H1 (cell line): Measurements from ENCODE around the gene PIGM. TPM values are rescaled to one million over a fixed set of nuclear protein-coding genes. Genes with fewer than 3 reads are reported as not detected.
A peak's percentile ranks its signal among the peaks of the same experiment; 100 is the strongest.

Experiments used
- CTCF ChIA-PET: fragments of 300-600 bp; sonication (Branson Sonifier 250); formaldehyde crosslinking; loops from one replicate; lab custom pipeline; 2021; ENCODE audit not compliant: partially characterized antibody; lab: Charles Lee
- POLR2A ChIA-PET: fragments of 300-600 bp; sonication (Branson Sonifier 250); formaldehyde crosslinking; loops from one replicate; lab custom pipeline; 2021; ENCODE audit warnings: inconsistent platforms; ENCODE audit not compliant: partially characterized antibody; lab: Charles Lee
- DNase-seq, 2 experiments: peaks; one replicate each; pipeline versions ENCODE4 v3.0.0 to v3.0.0-alpha.2; 2010 to 2022; ENCODE audit warnings: low spot score in 2 of 2, low read depth in 1 of 2, mixed read lengths in 1 of 2
- FAIRE-seq: peaks from 2 replicates; lab custom pipeline; 2011; peaks lifted over from hg19 to GRCh38; lab: Jason Lieb, UNC
- H2AFZ ChIP-seq: 2 replicates; pipeline ENCODE4 v1.8.1; 2012; ENCODE audit warnings: low read length, inconsistent platforms
- H2AK5ac ChIP-seq: 2 replicates; pipeline ENCODE4 v1.6.1; 2013; ENCODE audit warnings: low read depth, low read length
- H2BK120ac ChIP-seq: replicated peaks from 2 replicates; pipeline ENCODE3; 2013; ENCODE audit warnings: low read depth, low read length, inconsistent platforms
- H2BK12ac ChIP-seq: 2 replicates; pipeline ENCODE4 v1.6.1; 2013; ENCODE audit warnings: low read depth, low read length
- H2BK15ac ChIP-seq: 2 replicates; pipeline ENCODE4 v1.6.1; 2013; ENCODE audit warnings: low read length
- H2BK20ac ChIP-seq: 2 replicates; pipeline ENCODE4 v1.6.1; 2013; ENCODE audit warnings: low read length
- H2BK5ac ChIP-seq: 2 replicates; pipeline ENCODE4 v1.6.1; 2013; ENCODE audit warnings: low read depth, low read length
- H3K14ac ChIP-seq: 2 replicates; pipeline ENCODE4 v1.6.1; 2013; ENCODE audit warnings: inconsistent platforms; ENCODE audit not compliant: insufficient read length
- H3K18ac ChIP-seq: 2 replicates; pipeline ENCODE4 v1.6.1; 2013; ENCODE audit warnings: low read length; ENCODE audit errors: extremely low read depth
- H3K23ac ChIP-seq: 2 replicates; pipeline ENCODE4 v1.6.1; 2013; ENCODE audit warnings: inconsistent platforms; ENCODE audit not compliant: insufficient read length
- H3K23me2 ChIP-seq: 2 replicates; pipeline ENCODE4 v1.6.1; 2013; ENCODE audit warnings: low read depth, low read length
- H3K27ac ChIP-seq: 2 replicates; pipeline ENCODE4 v1.6.1; 2011; ENCODE audit warnings: low read depth, low read length, inconsistent platforms
- H3K27me3 ChIP-seq, 4 experiments: replicated peaks in 1 of 4; 1 replicate in 1 of 4; 2 replicates in 3 of 4; pipeline versions ENCODE4 v1.6.1 to v1.8.1; 2011 to 2013; ENCODE audit warnings: low read length in 3 of 4, mild to moderate bottlenecking in 3 of 4, inconsistent platforms in 2 of 4, mixed read lengths in 2 of 4, moderate library complexity in 1 of 4; ENCODE audit not compliant: control insufficient read depth in 3 of 4, insufficient read depth in 3 of 4; ENCODE audit errors: extremely low read depth in 1 of 4
- H3K36me3 ChIP-seq, 4 experiments: 2 replicates each; pipeline versions ENCODE4 v1.6.1 to v1.8.1; 2011 to 2013; ENCODE audit warnings: mild to moderate bottlenecking in 4 of 4, low read length in 3 of 4, moderate library complexity in 2 of 4, control low read depth in 1 of 4, inconsistent platforms in 1 of 4; ENCODE audit not compliant: insufficient read depth in 4 of 4, control insufficient read depth in 2 of 4
- H3K4ac ChIP-seq: replicated peaks from 2 replicates; pipeline ENCODE3; 2013; ENCODE audit warnings: low read length, low read depth, mixed read lengths, inconsistent platforms; ENCODE audit not compliant: insufficient read length
- H3K4me1 ChIP-seq, 4 experiments: replicated peaks in 1 of 4; 1 replicate in 1 of 4; 2 replicates in 3 of 4; pipeline versions ENCODE4 v1.6.1 to v1.8.1; 2011 to 2013; ENCODE audit warnings: low read length in 3 of 4, inconsistent platforms in 2 of 4, mixed read lengths in 1 of 4; ENCODE audit not compliant: insufficient read depth in 4 of 4, control insufficient read depth in 3 of 4
- H3K4me2 ChIP-seq, 2 experiments: 2 replicates each; pipeline versions ENCODE4 v1.6.1 to v1.8.1; 2011 to 2013; ENCODE audit warnings: low read depth in 2 of 2, low read length in 2 of 2, control low read depth in 1 of 2, inconsistent platforms in 1 of 2, mild to moderate bottlenecking in 1 of 2; ENCODE audit not compliant: insufficient read depth in 1 of 2
- H3K4me3 ChIP-seq, 4 experiments: fragments of 200-600, 300-600 bp in 1 of 4; sonication (generic), shearing (Covaris generic), sonication (Bioruptor Twin) in 1 of 4; 2 replicates each; pipeline versions ENCODE4 v1.5.1 to v1.8.1; 2011 to 2016; ENCODE audit warnings: low read length in 4 of 4, low read depth in 3 of 4, control low read depth in 2 of 4, inconsistent platforms in 2 of 4, mild to moderate bottlenecking in 2 of 4, mixed read lengths in 1 of 4, moderate library complexity in 1 of 4; ENCODE audit not compliant: insufficient read depth in 2 of 4; ENCODE audit errors: extremely low read depth in 1 of 4
- H3K56ac ChIP-seq: replicated peaks from 2 replicates; pipeline ENCODE3; 2013; ENCODE audit warnings: low read depth, mild to moderate bottlenecking, mixed read lengths, low read length, inconsistent platforms; ENCODE audit not compliant: insufficient read length
- H3K79me1 ChIP-seq: 2 replicates; pipeline ENCODE4 v1.6.1; 2013; ENCODE audit warnings: low read depth, low read length, control low read depth
- H3K79me2 ChIP-seq, 2 experiments: 2 replicates each; pipeline versions ENCODE4 v1.6.1 to v1.8.1; 2012 to 2013; ENCODE audit warnings: low read length in 2 of 2, mild to moderate bottlenecking in 2 of 2, inconsistent platforms in 1 of 2; ENCODE audit not compliant: insufficient read depth in 2 of 2, control insufficient read depth in 1 of 2
- H3K9ac ChIP-seq, 4 experiments: replicated peaks in 1 of 4; 1 replicate in 1 of 4; 2 replicates in 3 of 4; pipeline versions ENCODE4 v1.6.1 to v1.8.1; 2011 to 2013; ENCODE audit warnings: low read depth in 3 of 4, low read length in 3 of 4, control low read depth in 2 of 4, mild to moderate bottlenecking in 2 of 4, moderate library complexity in 2 of 4, inconsistent platforms in 1 of 4; ENCODE audit errors: extremely low read depth in 1 of 4
- H3K9me3 ChIP-seq, 2 experiments: 2 replicates each; pipeline versions ENCODE4 v1.6.1 to v1.8.1; 2012 to 2013; ENCODE audit warnings: mild to moderate bottlenecking in 2 of 2, moderate library complexity in 2 of 2, control low read depth in 1 of 2, inconsistent platforms in 1 of 2, low read depth in 1 of 2, low read length in 1 of 2, mixed read lengths in 1 of 2; ENCODE audit not compliant: insufficient read depth in 2 of 2
- H4K20me1 ChIP-seq, 2 experiments: replicated peaks in 1 of 2; 2 replicates each; pipeline versions ENCODE3 to v1.8.1; 2011 to 2013; ENCODE audit warnings: inconsistent platforms in 2 of 2, low read length in 2 of 2, mild to moderate bottlenecking in 1 of 2; ENCODE audit not compliant: insufficient read depth in 2 of 2, control insufficient read depth in 1 of 2
- H4K5ac ChIP-seq: 2 replicates; pipeline ENCODE4 v1.6.1; 2013; ENCODE audit warnings: low read length, low read depth, mixed read lengths, inconsistent platforms; ENCODE audit not compliant: insufficient read length
- H4K8ac ChIP-seq: 2 replicates; pipeline ENCODE4 v1.8.0; 2013; ENCODE audit warnings: mild to moderate bottlenecking, moderate library complexity, low read length, inconsistent platforms; ENCODE audit not compliant: insufficient read depth; ENCODE audit errors: extremely low read depth
- H4K91ac ChIP-seq: replicated peaks from 2 replicates; pipeline ENCODE3; 2013; ENCODE audit warnings: low read length, mixed read lengths, inconsistent platforms; ENCODE audit not compliant: insufficient read length
- GABPA ChIP-seq: IDR thresholded peaks from 2 replicates; pipeline ENCODE4 v1.6.1; 2011; ENCODE audit warnings: mild to moderate bottlenecking, low read length, moderate library complexity, borderline replicate concordance; ENCODE audit not compliant: insufficient read depth
- HDAC2 ChIP-seq, 2 experiments: fragments of 300-600 bp in 1 of 2; sonication (generic) in 1 of 2; IDR thresholded peaks; 2 replicates each; pipeline ENCODE4 v1.6.1; 2011 to 2012; ENCODE audit warnings: low read depth in 2 of 2, low read length in 2 of 2, mild to moderate bottlenecking in 2 of 2, moderate library complexity in 2 of 2, borderline replicate concordance in 1 of 2, inconsistent platforms in 1 of 2
- NANOG ChIP-seq: IDR thresholded peaks from 2 replicates; pipeline ENCODE4 v1.6.1; 2011; ENCODE audit warnings: low read length, low read depth, mild to moderate bottlenecking, inconsistent platforms; ENCODE audit not compliant: insufficient read depth, poor library complexity, severe bottlenecking
- TAF1 ChIP-seq: IDR thresholded peaks from 2 replicates; pipeline ENCODE4 v1.6.1; 2011; ENCODE audit warnings: mild to moderate bottlenecking, low read depth, low read length
- TAF7 ChIP-seq: optimal IDR thresholded peaks from 2 replicates; pipeline ENCODE3; 2011; ENCODE audit warnings: low read depth, mild to moderate bottlenecking, inconsistent platforms, low read length, moderate library complexity, borderline replicate concordance
- TEAD4 ChIP-seq: IDR thresholded peaks from 2 replicates; pipeline ENCODE4 v1.6.1; 2012; ENCODE audit warnings: low read depth, low read length, inconsistent platforms, mixed read lengths
- WGBS, 2 experiments: shearing (Covaris generic) in 1 of 2; methylation state at CpG; one replicate each; pipeline versions ENCODE4 v1.1.6 to v1.1.7; 2013 to 2015; ENCODE audit warnings: low lambda C conversion rate in 2 of 2, mixed read lengths in 2 of 2, inconsistent platforms in 1 of 2, low coverage in 1 of 2, missing lambda C conversion rate in 1 of 2; ENCODE audit not compliant: insufficient replicate concordance in 2 of 2, insufficient coverage in 1 of 2, insufficient read length in 1 of 2; ENCODE audit errors: extremely low coverage in 1 of 2, missing lambda C conversion rate in 1 of 2; 5-methylcytosine and 5-hydroxymethylcytosine counted together
- polyA plus RNA-seq, 7 experiments: library from polyadenylated mRNA; depleted of rRNA in 3 of 7; stranded (reverse) in 5 of 7; unstranded in 2 of 7; fragments of >200 nt in 5 of 7; fragments of 200-250 nt in 2 of 7; gene quantifications; 1 replicate in 5 of 7; 2 replicates in 1 of 7; 4 replicates in 1 of 7; pipeline versions ENCODE4 v1.2.1 to v1.2.3, GENCODE V29; 2011 to 2013; ENCODE audit warnings: missing spikeins in 2 of 7, mixed read lengths in 2 of 7
- total RNA-seq: library from RNA; stranded (reverse); fragmentation: NEBNext Ultra II Directional; extraction: Animal tissue kit (Norgen Biotek cat#: 25700); gene quantifications from 2 replicates; pipeline ENCODE4 v1.2.1, GENCODE V29; 2021

PIGM gene
- total and polyA plus RNA-seq, 2 of the 8 experiments (the other 6 are each of a cell fraction or from before 2014, with no cell fraction given): 5.4 to 6.0 TPM

GRCh38 chr1:159981351-159982055, 50.3 kb downstream of the PIGM start:
- peak in 1 of 2 experiments; percentile 23 for DNase-seq

More at GRCh38 chr1:159981351-159982055, 50.3 kb downstream of the PIGM start:
- no peak overlapping the region for H4K5ac ChIP-seq
- TF ChIP-seq TEAD4 (no peak), NANOG (no peak), GABPA (no peak), HDAC2 (IDR thresholded peaks at IDR 0.05; ENCODE audit: borderline replicate concordance in 1 of 2, low read depth in 2 of 2, low read length in 2 of 2) (no peak), TAF1 (no peak), TAF7 (no peak)
- no peak overlapping the region for H3K4me2 ChIP-seq
- no peak overlapping the region for H2AK5ac ChIP-seq
- H2AFZ ChIP-seq: no peak overlapping the region
- no peak overlapping the region for H3K14ac ChIP-seq
- H3K27ac ChIP-seq: no peak overlapping the region
- H3K79me1 ChIP-seq: no peaks in the 10 kb centered on the region
- ChIA-PET POLR2A (interaction anchor here (0.9 kb wide), 1 partner anchor 36 kb away, joined by 3 read pairs; the partner anchor contains the start of gene IGSF9), CTCF (interaction anchor here (1.1 kb wide), 1 partner anchor 26 kb away, joined by 3 read pairs; no protein-coding TSS in a partner anchor)
- FAIRE-seq: no peak
- H2BK12ac ChIP-seq: 0 out of 2 replicates have a peak overlapping the region, but pooled peaks have one; percentile 39
- H3K23ac ChIP-seq: no peak overlapping the region
- no peaks in the 10 kb centered on the region for H4K20me1 ChIP-seq
- no peak overlapping the region for H2BK120ac ChIP-seq
- no peaks in the 10 kb centered on the region for H3K79me2 ChIP-seq
- no peak overlapping the region for H3K4me3 ChIP-seq
- peaks cover 0 to 2% (median 0%) of the 10 kb centered on the region in 4 experiments; a peak in 1 of 7 replicates for H3K27me3 ChIP-seq
- no peak overlapping the region for H3K18ac ChIP-seq
- H4K8ac ChIP-seq: no peak overlapping the region
- H3K23me2 ChIP-seq: no peaks in the 10 kb centered on the region
- no peak overlapping the region for H3K4ac ChIP-seq
- no peaks in the 10 kb centered on the region for H3K36me3 ChIP-seq
- no peak overlapping the region for H2BK5ac ChIP-seq
- no peak overlapping the region for H3K56ac ChIP-seq
- H3K9me3 ChIP-seq: no peaks in the 10 kb centered on the region
- no peak overlapping the region for H2BK15ac ChIP-seq
- no peak overlapping the region for H2BK20ac ChIP-seq
- H3K9ac ChIP-seq: no peak overlapping the region
- no peak overlapping the region for H4K91ac ChIP-seq
- WGBS, 2 experiments: 87% methylated on average over 6 of the region's 6 CpGs; no CpG with 5 or more reads in 1 of the 2 experiments
- H3K4me1 ChIP-seq: 0 out of 7 replicates have a peak, but pooled peaks cover 0 to 2% (median 0%) of the 10 kb centered on the region in 4 experiments
